Lung (tissue), 12 donors: ENCODE data around the gene TMEM117. TPM values are rescaled to one million over a fixed set of nuclear protein-coding genes. Genes with fewer than 3 reads are reported as not detected.

ENCODE experiments used
- ATAC-seq: fragments of 200-7000 bp; cut with Tn5 transposase; one replicate; pipeline ENCODE4 v1.9.1; 2020; ENCODE audit warnings: moderate number of reproducible peaks; ENCODE audit not compliant: insufficient read depth, low FRiP score
- DNase-seq, 3 donors: peaks; one replicate each; pipeline ENCODE4 v3.0.0-alpha.2; 2013 to 2017
- H3K27ac ChIP-seq, 2 donors: one replicate each; pipeline ENCODE4 v1.5.1; 2013; ENCODE audit warnings: mild to moderate bottlenecking in 2 of 2, moderate library complexity in 2 of 2, control low read depth in 1 of 2, inconsistent platforms in 1 of 2, low read depth in 1 of 2, low read length in 1 of 2
- H3K27me3 ChIP-seq, 3 donors: one replicate each; pipeline ENCODE4 v1.5.1; 2013; ENCODE audit warnings: low read length in 2 of 3; ENCODE audit not compliant: control insufficient read depth in 3 of 3, insufficient read depth in 3 of 3
- H3K36me3 ChIP-seq, 4 donors: one replicate each; pipeline ENCODE4 v1.5.1; 2013; ENCODE audit warnings: low read length in 4 of 4, mild to moderate bottlenecking in 1 of 4, moderate library complexity in 1 of 4; ENCODE audit not compliant: control insufficient read depth in 4 of 4, insufficient read depth in 4 of 4
- H3K4me1 ChIP-seq, 5 donors: one replicate each; pipeline ENCODE4 v1.5.1; 2013; ENCODE audit warnings: low read length in 5 of 5, mild to moderate bottlenecking in 2 of 5, moderate library complexity in 1 of 5; ENCODE audit not compliant: control insufficient read depth in 5 of 5, insufficient read depth in 5 of 5
- H3K4me3 ChIP-seq: one replicate; pipeline ENCODE4 v1.5.1; 2013; ENCODE audit warnings: mild to moderate bottlenecking, control low read depth, moderate library complexity
- H3K9ac ChIP-seq, 2 donors: one replicate each; pipeline ENCODE4 v1.5.1; 2013; ENCODE audit warnings: low read length in 2 of 2, control low read depth in 1 of 2; ENCODE audit not compliant: insufficient read depth in 1 of 2
- H3K9me3 ChIP-seq, 4 donors: one replicate each; pipeline ENCODE4 v1.5.1; 2013; ENCODE audit warnings: low read length in 3 of 4, mild to moderate bottlenecking in 1 of 4, moderate library complexity in 1 of 4; ENCODE audit not compliant: control insufficient read depth in 4 of 4, insufficient read depth in 3 of 4
- CTCF ChIP-seq: IDR thresholded peaks from 2 replicates; pipeline ENCODE4 v1.5.1; 2012; ENCODE audit warnings: mild to moderate bottlenecking; ENCODE audit errors: control extremely low read depth, extremely low read depth
- WGBS, 2 donors: extraction: QIAGEN DNeasy Blood & Tissue Kit; methylation state at CpG; one replicate each; pipeline ENCODE4 v1.1.7; 2013; 5-methylcytosine and 5-hydroxymethylcytosine counted together
- polyA plus RNA-seq, 2 donors: library from polyadenylated mRNA; stranded (reverse); fragments of 200-250 nt; gene quantifications; one replicate each; pipeline ENCODE4 v1.2.1, GENCODE V29; 2013
- total RNA-seq, 2 donors: library from RNA; depleted of rRNA in 1 of 2; stranded (reverse); fragments of >200 nt in 1 of 2; gene quantifications; one replicate each; pipeline ENCODE4 v1.2.1, GENCODE V29; 2014 to 2021
- donor health status: control.
- donor health status: control.
- donor health status: Bipolar disorder and iron deficiency.
- donor health status: healthy.
- donor health status: DM: yes; HTN: yes; CAD: no.

The TMEM117 gene
- total and polyA plus RNA-seq, 4 donors = 1.2 to 6.1 (median 2.3) TPM

- no peak for TF ChIP-seq CTCF
- H3K9ac ChIP-seq = no peak overlapping the region
- no peaks in the 10 kb centered on the region for H3K36me3 ChIP-seq
- H3K4me3 ChIP-seq = no peak overlapping the region
- ATAC-seq (no peak), DNase-seq (no peak)
- H3K27ac ChIP-seq = no peak overlapping the region
- 69 to 82% methylated on average over 3 of the region's 3 CpGs for WGBS, 2 donors
- no peaks in the 10 kb centered on the region for H3K9me3 ChIP-seq
- H3K4me1 ChIP-seq = peaks cover 0 to 5% (median 0%) of the 10 kb centered on the region in 5 donors
- H3K27me3 ChIP-seq = no peaks in the 10 kb centered on the region
Measured at GRCh38 chr12:44054281-44054680, 218.4 kb downstream of the TMEM117 start.

GRCh38 chr12:44058366-44058765 is 222.5 kb downstream of the TMEM117 start:
- Histone ChIP-seq H3K4me1 (peaks cover 0 to 1% (median 0%) of the 10 kb centered on the region in 5 donors), H3K36me3 (no peaks in the 10 kb centered on the region), H3K9ac (no peak overlapping the region), H3K27ac (no peak overlapping the region), H3K27me3 (no peaks in the 10 kb centered on the region), H3K4me3 (no peak overlapping the region), H3K9me3 (no peaks in the 10 kb centered on the region)
- WGBS, 2 donors = 88 to 90% methylated on average over 2 of the region's 2 CpGs
- ATAC-seq (no peak), DNase-seq (no peak)
- TF ChIP-seq CTCF = no peak

GRCh38 chr12:44059476-44059875 is 223.6 kb downstream of the TMEM117 start:
- Histone ChIP-seq H3K9ac (no peak overlapping the region), H3K4me1 (peaks cover 0 to 1% (median 0%) of the 10 kb centered on the region in 5 donors), H3K4me3 (no peak overlapping the region), H3K27ac (no peak overlapping the region), H3K36me3 (no peaks in the 10 kb centered on the region), H3K9me3 (no peaks in the 10 kb centered on the region), H3K27me3 (no peaks in the 10 kb centered on the region)
- ATAC-seq (no peak), DNase-seq (no peak)
- no peak for TF ChIP-seq CTCF

GRCh38 chr12:44063671-44064070 is 227.8 kb downstream of the TMEM117 start:
- WGBS, 2 donors = 95 to 96% methylated on average over 3 of the region's 3 CpGs
- H3K9me3 ChIP-seq = no peaks in the 10 kb centered on the region
- DNase-seq (no peak), ATAC-seq (no peak)
- peaks cover 0 to 1% (median 0%) of the 10 kb centered on the region in 5 donors for H3K4me1 ChIP-seq
- no peaks in the 10 kb centered on the region for H3K36me3 ChIP-seq
- H3K9ac ChIP-seq = no peak overlapping the region
- TF ChIP-seq CTCF = no peak
- no peak overlapping the region for H3K27ac ChIP-seq
- H3K4me3 ChIP-seq = no peak overlapping the region
- H3K27me3 ChIP-seq = no peaks in the 10 kb centered on the region
